Large intestine (tissue), 3 donors: ENCODE data around the gene ATP8B1. TPM values are rescaled to one million over a fixed set of nuclear protein-coding genes. Genes with fewer than 3 reads are reported as not detected.
"Not testable (repeated sequence)": the region's sequence is repeated elsewhere in the genome, so short reads cannot be mapped to it uniquely, and the experiment has no call there.

Source experiments
- DNase-seq, 2 donors: peaks; one replicate each; pipeline versions ENCODE4 v3.0.0 to v3.0.0-alpha.2; 2013
- H3K27ac ChIP-seq: one replicate; pipeline ENCODE4 v1.5.1; 2013; ENCODE audit warnings: low read length
- H3K27me3 ChIP-seq: 2 replicates; pipeline ENCODE4 v1.6.1; 2013; ENCODE audit warnings: low read length; ENCODE audit not compliant: control insufficient read depth, insufficient read depth
- H3K36me3 ChIP-seq: 2 replicates; pipeline ENCODE4 v1.6.1; 2013; ENCODE audit warnings: low read length; ENCODE audit not compliant: control insufficient read depth, insufficient read depth
- H3K4me1 ChIP-seq: one replicate; pipeline ENCODE4 v1.6.1; 2013; ENCODE audit warnings: low read length; ENCODE audit not compliant: control insufficient read depth, insufficient read depth
- H3K4me3 ChIP-seq: one replicate; pipeline ENCODE4 v1.5.1; 2013; ENCODE audit warnings: low read length
- H3K9me3 ChIP-seq: one replicate; pipeline ENCODE4 v1.6.1; 2013; ENCODE audit warnings: mild to moderate bottlenecking, low read depth, low read length, moderate library complexity; ENCODE audit not compliant: control insufficient read depth
- WGBS: methylation state at CpG from one replicate; pipeline ENCODE4 v1.1.5; 2013; ENCODE audit warnings: low lambda C conversion rate; ENCODE audit not compliant: insufficient coverage; 5-methylcytosine and 5-hydroxymethylcytosine counted together
- polyA plus RNA-seq: library from polyadenylated mRNA; unstranded; fragments of 120-200 nt; gene quantifications from one replicate; pipeline ENCODE4 v1.2.1, GENCODE V29; 2013

ATP8B1 gene
- polyA plus RNA-seq, 1 donor, result 68.2 TPM

DNA sequence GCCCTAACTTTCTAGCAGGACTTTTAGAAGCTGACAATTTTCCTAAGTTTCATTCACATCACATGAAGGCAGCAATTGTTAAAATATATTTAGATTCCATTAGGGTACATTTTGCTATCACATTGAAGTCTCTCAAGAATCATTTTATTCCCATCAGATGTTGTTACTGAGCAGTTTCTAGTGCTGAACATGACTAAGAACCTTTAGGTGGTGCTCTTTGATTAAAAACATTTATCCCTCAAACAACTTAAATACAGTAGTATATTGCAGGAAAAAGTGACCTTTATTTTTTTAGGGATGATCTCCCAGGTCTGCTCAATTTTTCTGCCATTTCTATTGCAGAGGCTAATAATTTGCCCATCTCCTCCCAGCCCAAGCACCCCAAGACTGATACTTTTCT lies 158.6 kb downstream of the ATP8B1 start:
- H3K36me3 ChIP-seq, result peaks cover 18% of the 10 kb centered on the region
- peaks cover 9% of the 10 kb centered on the region for H3K9me3 ChIP-seq
- H3K27ac ChIP-seq, result no peak overlapping the region
- H3K4me3 ChIP-seq, result no peak overlapping the region
- H3K27me3 ChIP-seq, result no peaks in the 10 kb centered on the region
- no peak for DNase-seq
- H3K4me1 ChIP-seq, result no peaks in the 10 kb centered on the region

DNA sequence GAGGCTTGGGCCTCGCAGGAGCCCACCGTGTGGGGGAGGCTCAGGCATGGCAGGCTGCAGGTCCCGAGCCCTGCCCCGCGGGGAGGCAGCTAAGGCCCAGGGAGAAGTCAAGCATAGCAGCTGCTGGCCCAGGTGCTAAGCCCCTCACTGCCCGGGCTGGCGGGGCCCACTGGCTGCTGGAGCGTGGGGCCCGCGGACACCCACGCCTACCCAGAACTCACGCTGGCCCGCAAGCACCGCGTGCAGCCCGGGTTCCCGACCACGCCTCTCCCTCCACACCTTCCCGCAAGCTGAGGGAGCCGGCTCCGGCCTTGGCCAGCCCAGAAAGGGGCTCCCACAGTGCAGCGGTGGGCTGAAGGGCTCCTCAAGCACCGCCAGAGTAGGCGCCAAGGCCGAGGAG lies 159.4 kb downstream of the ATP8B1 start:
- DNase-seq, H3K4me3 ChIP-seq, H3K4me1 ChIP-seq, H3K9me3 ChIP-seq, H3K27me3 ChIP-seq, H3K27ac ChIP-seq: not testable (repeated sequence)
- no CpG with 5 or more reads among the region's 25 CpGs for WGBS
- peaks cover 10% of the 10 kb centered on the region for H3K36me3 ChIP-seq

DNA sequence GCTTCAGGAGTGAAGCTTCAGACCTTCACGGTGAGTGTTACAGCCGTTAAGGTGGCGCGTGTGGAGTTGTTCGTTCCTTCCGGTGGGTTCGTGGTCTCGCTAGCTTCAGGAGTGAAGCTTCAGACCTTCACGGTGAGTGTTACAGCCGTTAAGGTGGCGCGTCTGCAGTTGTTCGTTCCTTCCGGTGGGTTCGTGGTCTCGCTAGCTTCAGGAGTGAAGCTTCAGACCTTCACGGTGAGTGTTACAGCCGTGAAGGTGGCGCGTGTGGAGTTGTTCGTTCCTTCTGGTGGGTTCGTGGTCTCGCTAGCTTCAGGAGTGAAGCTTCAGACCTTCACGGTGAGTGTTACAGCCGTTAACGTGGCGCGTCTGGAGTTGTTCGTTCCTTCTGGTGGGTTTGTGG lies 160.7 kb downstream of the ATP8B1 start:
- H3K27ac ChIP-seq, H3K27me3 ChIP-seq, H3K9me3 ChIP-seq, DNase-seq, H3K4me3 ChIP-seq, H3K4me1 ChIP-seq, H3K36me3 ChIP-seq: not testable (repeated sequence)
- no CpG with 5 or more reads among the region's 29 CpGs for WGBS

DNA sequence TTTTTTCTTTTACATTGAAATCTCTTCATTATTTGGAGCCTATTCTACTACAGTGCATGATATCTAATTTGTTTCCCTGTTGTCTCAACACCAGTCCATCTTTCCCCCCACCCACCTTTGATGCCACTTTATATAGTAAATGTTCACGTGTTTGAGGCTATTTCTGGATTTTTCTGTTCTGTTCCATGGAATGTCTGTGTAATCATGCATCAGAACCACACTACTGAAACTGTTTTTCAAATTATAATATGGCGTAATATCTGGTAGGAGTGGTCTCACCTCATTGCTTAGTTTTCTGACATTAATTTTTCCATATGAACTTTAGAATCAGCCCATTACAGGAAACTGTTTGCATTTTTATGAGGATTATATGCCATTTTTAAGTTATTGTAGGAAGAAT lies 162.4 kb downstream of the ATP8B1 start:
- peaks cover 6% of the 10 kb centered on the region for H3K9me3 ChIP-seq
- no peak overlapping the region for H3K27ac ChIP-seq
- no peak overlapping the region for H3K4me3 ChIP-seq
- no peaks in the 10 kb centered on the region for H3K27me3 ChIP-seq
- WGBS, result 92% methylated on average over 1 of the region's 2 CpGs
- no peaks in the 10 kb centered on the region for H3K4me1 ChIP-seq
- no peak for DNase-seq
- H3K36me3 ChIP-seq, result no peaks in the 10 kb centered on the region

DNA sequence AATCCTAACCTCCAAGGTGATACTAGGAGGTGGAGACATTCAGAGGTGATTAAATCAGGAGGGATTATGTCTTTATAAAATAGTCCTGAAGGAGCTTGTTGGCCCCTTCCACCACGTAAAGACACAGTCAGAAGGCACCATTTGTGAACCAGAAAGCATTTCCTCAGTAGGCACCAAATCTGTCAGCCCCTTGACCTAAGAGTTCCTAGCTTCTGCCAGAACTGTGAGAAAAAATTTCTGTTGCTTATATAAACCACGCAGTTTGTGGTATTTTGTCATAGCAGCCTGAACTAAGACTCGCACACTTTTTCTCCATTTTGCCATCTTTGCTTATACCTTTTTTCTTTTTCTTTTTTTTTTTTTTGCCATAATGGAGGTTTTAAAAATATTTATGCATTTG lies 162.9 kb downstream of the ATP8B1 start:
- Histone ChIP-seq H3K4me3 (no peak overlapping the region), H3K4me1 (no peaks in the 10 kb centered on the region), H3K36me3 (no peaks in the 10 kb centered on the region), H3K9me3 (peaks cover 6% of the 10 kb centered on the region), H3K27me3 (no peaks in the 10 kb centered on the region), H3K27ac (no peak overlapping the region)
- WGBS, result no CpG with 5 or more reads among the region's 3 CpGs
- no peak for DNase-seq

GRCh38 chr18:57635003-57635822 lies 167.9 kb downstream of the ATP8B1 start:
- no peak for DNase-seq
- H3K27ac ChIP-seq, result no peak overlapping the region
- no CpG with 5 or more reads among the region's 4 CpGs for WGBS

GRCh38 chr18:57631697-57632096 lies 171.4 kb downstream of the ATP8B1 start:
- 80% methylated on average over 2 of the region's 2 CpGs for WGBS
- no peak overlapping the region for H3K27ac ChIP-seq
- H3K27me3 ChIP-seq, result no peaks in the 10 kb centered on the region
- no peak for DNase-seq
- no peaks in the 10 kb centered on the region for H3K9me3 ChIP-seq
- H3K4me3 ChIP-seq, result no peak overlapping the region
- H3K4me1 ChIP-seq, result peaks cover 4% of the 10 kb centered on the region
- no peaks in the 10 kb centered on the region for H3K36me3 ChIP-seq

More at GRCh38 chr18:57635003-57635822, 167.9 kb downstream of the ATP8B1 start:
- Histone ChIP-seq H3K27me3 (no peaks in the 10 kb centered on the region), H3K9me3 (no peaks in the 10 kb centered on the region), H3K4me1 (peaks cover 4% of the 10 kb centered on the region), H3K4me3 (no peak overlapping the region), H3K36me3 (no peaks in the 10 kb centered on the region)

- H3K4me3 ChIP-seq, result peak overlapping the region; percentile 73
- WGBS, result 91% methylated on average over 3 of the region's 13 CpGs
- H3K9me3 ChIP-seq, result no peaks in the 10 kb centered on the region
- H3K27me3 ChIP-seq, result no peaks in the 10 kb centered on the region
- peak overlapping the region; percentile 62 for H3K27ac ChIP-seq
- H3K36me3 ChIP-seq, result no peaks in the 10 kb centered on the region
- peaks cover 4% of the 10 kb centered on the region for H3K4me1 ChIP-seq
- no peak for DNase-seq
Observed at GRCh38 chr18:57630754-57631595, 172.1 kb downstream of the ATP8B1 start.

GRCh38 chr18:57630002-57630753 lies 172.9 kb downstream of the ATP8B1 start:
- Histone ChIP-seq H3K27ac (peak overlapping the region; percentile 62), H3K4me1 (peaks cover 4% of the 10 kb centered on the region), H3K36me3 (no peaks in the 10 kb centered on the region), H3K27me3 (no peaks in the 10 kb centered on the region), H3K9me3 (no peaks in the 10 kb centered on the region), H3K4me3 (peak overlapping the region; percentile 73)
- DNase-seq, result peak; percentile 94 to 96
- WGBS, result no CpG with 5 or more reads among the region's 52 CpGs

GRCh38 chr18:57629422-57629821 lies 173.7 kb downstream of the ATP8B1 start:
- no peaks in the 10 kb centered on the region for H3K27me3 ChIP-seq
- H3K4me3 ChIP-seq, result peak overlapping the region; percentile 73
- no peaks in the 10 kb centered on the region for H3K36me3 ChIP-seq
- no peaks in the 10 kb centered on the region for H3K9me3 ChIP-seq
- WGBS, result no CpG with 5 or more reads among the region's 9 CpGs
- peaks cover 4% of the 10 kb centered on the region for H3K4me1 ChIP-seq
- no peak for DNase-seq
- H3K27ac ChIP-seq, result no peak overlapping the region
